AG10803 (cell line): ENCODE data around the gene GATA6.

Experiments used
- DNase-seq: peaks from one replicate; pipeline ENCODE4 v3.0.0; 2010; ENCODE audit warnings: low read depth
- H3K4me3 ChIP-seq: 2 replicates; pipeline ENCODE4 v1.5.1; 2011; ENCODE audit warnings: mild to moderate bottlenecking, low read length, control low read depth
- TF ChIP-seq, protein P1 (sequence below): conservative IDR thresholded peaks from 2 replicates; pipeline ENCODE4 v1.5.1; 2011; ENCODE audit warnings: mild to moderate bottlenecking, low read length, control low read depth, inconsistent platforms

The GATA6 gene

GRCh38 chr18:22169011-22169888 is at the start of gene GATA6:
Gene GATA6, plus strand, starts transcription at chr18:22169589. Its CDS starts 1,556 bp downstream, at chr18:22171145.
- H3K4me3 ChIP-seq, result peak within 1 kb of the TSS; percentile 84
- peak; percentile 85 for DNase-seq
- TF ChIP-seq, protein P1, sequence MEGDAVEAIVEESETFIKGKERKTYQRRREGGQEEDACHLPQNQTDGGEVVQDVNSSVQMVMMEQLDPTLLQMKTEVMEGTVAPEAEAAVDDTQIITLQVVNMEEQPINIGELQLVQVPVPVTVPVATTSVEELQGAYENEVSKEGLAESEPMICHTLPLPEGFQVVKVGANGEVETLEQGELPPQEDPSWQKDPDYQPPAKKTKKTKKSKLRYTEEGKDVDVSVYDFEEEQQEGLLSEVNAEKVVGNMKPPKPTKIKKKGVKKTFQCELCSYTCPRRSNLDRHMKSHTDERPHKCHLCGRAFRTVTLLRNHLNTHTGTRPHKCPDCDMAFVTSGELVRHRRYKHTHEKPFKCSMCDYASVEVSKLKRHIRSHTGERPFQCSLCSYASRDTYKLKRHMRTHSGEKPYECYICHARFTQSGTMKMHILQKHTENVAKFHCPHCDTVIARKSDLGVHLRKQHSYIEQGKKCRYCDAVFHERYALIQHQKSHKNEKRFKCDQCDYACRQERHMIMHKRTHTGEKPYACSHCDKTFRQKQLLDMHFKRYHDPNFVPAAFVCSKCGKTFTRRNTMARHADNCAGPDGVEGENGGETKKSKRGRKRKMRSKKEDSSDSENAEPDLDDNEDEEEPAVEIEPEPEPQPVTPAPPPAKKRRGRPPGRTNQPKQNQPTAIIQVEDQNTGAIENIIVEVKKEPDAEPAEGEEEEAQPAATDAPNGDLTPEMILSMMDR, result peak; percentile 61

DNA sequence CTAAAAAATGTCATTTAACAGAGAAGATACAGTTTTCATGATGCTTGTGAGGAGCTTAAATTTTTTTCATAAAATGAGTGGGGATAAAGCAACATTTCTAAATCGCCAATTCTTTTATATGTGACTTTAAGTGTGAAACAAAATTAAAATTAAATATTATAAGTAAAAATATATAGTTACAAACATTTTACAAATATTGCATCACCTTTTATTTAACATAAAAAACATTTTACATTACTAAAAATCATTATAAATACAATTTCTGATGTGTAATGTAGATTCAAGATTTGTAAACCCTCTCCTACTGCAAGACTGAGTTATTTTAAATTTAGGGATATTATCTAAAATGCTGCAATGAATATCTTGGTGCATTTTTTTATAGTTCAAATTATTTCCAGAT is 44.4 kb upstream of the GATA6 start:
- TF ChIP-seq, protein P1, result no peak
- H3K4me3 ChIP-seq, result no peak overlapping the region
- no peak for DNase-seq

GRCh38 chr18:22128954-22129353 is 40.4 kb upstream of the GATA6 start:
- TF ChIP-seq, protein P1, result no peak
- DNase-seq, result no peak
- no peak overlapping the region for H3K4me3 ChIP-seq

DNA sequence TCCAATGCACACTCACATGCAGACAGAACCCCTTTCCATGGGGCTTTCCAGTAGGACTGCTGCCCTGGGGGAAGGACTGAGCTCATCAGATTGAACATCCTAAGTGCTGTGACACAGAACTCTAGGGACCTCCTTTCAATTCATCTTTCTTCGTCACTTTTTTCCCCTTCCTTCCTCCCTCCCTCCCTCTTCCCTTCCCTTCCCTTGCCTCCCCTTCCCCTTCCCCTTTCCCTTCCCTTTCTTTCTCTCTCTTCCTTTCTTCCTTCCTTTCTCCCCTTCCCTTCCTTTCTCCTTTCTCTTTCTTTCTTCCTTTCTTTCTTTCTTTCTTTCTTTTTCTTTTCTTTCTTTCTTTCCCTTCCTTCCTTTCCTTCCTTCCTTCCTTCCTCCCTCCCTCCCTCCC is 39.6 kb upstream of the GATA6 start:
- TF ChIP-seq, protein P1, result no peak
- no peak overlapping the region for H3K4me3 ChIP-seq
- no peak for DNase-seq

GRCh38 chr18:22132258-22132657 is 37.1 kb upstream of the GATA6 start:
- TF ChIP-seq, protein P1, result no peak
- H3K4me3 ChIP-seq, result no peak overlapping the region
- no peak for DNase-seq

DNA sequence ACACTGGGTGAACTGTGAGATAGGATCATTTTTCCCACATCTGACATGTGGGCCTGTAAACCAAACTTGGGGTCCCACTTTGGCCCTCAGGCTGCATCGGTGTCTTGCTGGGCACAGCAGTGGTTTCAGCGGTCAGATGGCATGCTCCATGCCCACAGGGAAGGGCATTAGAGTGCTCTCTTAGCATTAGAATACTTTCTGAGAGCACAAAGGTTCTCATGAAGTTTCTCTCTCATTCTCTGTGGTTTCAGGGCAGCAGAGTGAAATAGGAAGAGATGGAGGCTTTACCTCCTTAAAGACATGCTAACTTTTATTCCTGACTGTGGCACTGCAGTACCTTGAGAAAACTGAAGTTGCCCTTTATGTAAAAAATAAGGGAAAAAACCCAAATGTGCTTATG is 36.6 kb upstream of the GATA6 start:
- no peak overlapping the region for H3K4me3 ChIP-seq
- DNase-seq, result no peak
- TF ChIP-seq, protein P1, result no peak

- TF ChIP-seq, protein P1, result no peak
- H3K4me3 ChIP-seq, result no peak overlapping the region
- no peak for DNase-seq
Measured at GRCh38 chr18:22136395-22136794, 33.0 kb upstream of the GATA6 start.
